Inferior parietal cortex (tissue), 1 donor: ENCODE results near the gene RND1.
"Not testable (repeated sequence)": the region's sequence is repeated elsewhere in the genome, so short reads cannot be mapped to it uniquely, and the experiment has no call there.

Source experiments
- DNase-seq: peaks from one replicate; pipeline ENCODE4 v3.0.0-alpha.2; 2016; ENCODE audit errors: extremely low spot score

The RND1 gene

GRCh38 chr12:48865281-48866051 is at the start of gene RND1:
Gene RND1 (minus strand): TSS chr12:48865870. CDS start chr12:48865767, 103 bp downstream.
- DNase-seq = peak; percentile 97

- DNase-seq = no peak
Measured at GRCh38 chr12:48910196-48910595, 44.5 kb upstream of the RND1 start.

GRCh38 chr12:48909698-48910097 is 44.0 kb upstream of the RND1 start:
- DNase-seq = not testable (repeated sequence)

GRCh38 chr12:48907245-48907644 is 41.6 kb upstream of the RND1 start:
- DNase-seq = no peak

GRCh38 chr12:48903982-48904411 is 38.3 kb upstream of the RND1 start:
- DNase-seq = peak; percentile 72

GRCh38 chr12:48903363-48903981 is 37.8 kb upstream of the RND1 start:
- DNase-seq = no peak

GRCh38 chr12:48901278-48901677 is 35.6 kb upstream of the RND1 start:
- no peak for DNase-seq

GRCh38 chr12:48899651-48900050 is 34.0 kb upstream of the RND1 start:
- DNase-seq = no peak

- no peak for DNase-seq
Measured at GRCh38 chr12:48894271-48894670, 28.6 kb upstream of the RND1 start.

GRCh38 chr12:48890657-48891418 is 25.2 kb upstream of the RND1 start:
- peak; percentile 83 for DNase-seq

- DNase-seq = no peak
Measured at GRCh38 chr12:48889679-48890078, 24.0 kb upstream of the RND1 start.

GRCh38 chr12:48883305-48884161 is 17.9 kb upstream of the RND1 start:
- DNase-seq = no peak

- DNase-seq = no peak
Measured at GRCh38 chr12:48882972-48883304, 17.3 kb upstream of the RND1 start.

- DNase-seq = no peak
Measured at GRCh38 chr12:48882315-48882687, 16.6 kb upstream of the RND1 start.

GRCh38 chr12:48881686-48882314 is 16.1 kb upstream of the RND1 start:
- DNase-seq = no peak

GRCh38 chr12:48880647-48881046 is 15.0 kb upstream of the RND1 start:
- no peak for DNase-seq

- no peak for DNase-seq
Measured at GRCh38 chr12:48878548-48878947, 12.9 kb upstream of the RND1 start.

- DNase-seq = no peak
Measured at GRCh38 chr12:48875944-48876515, 10.4 kb upstream of the RND1 start.

GRCh38 chr12:48873534-48873933 is 7.9 kb upstream of the RND1 start:
- not testable (repeated sequence) for DNase-seq

- peak; percentile 63 for DNase-seq
Measured at GRCh38 chr12:48873096-48873495, 7.4 kb upstream of the RND1 start.

- no peak for DNase-seq
Measured at GRCh38 chr12:48869191-48869590, 3.5 kb upstream of the RND1 start.
